ENCODE measurements around the gene SHISAL1.

The SHISAL1 gene

DNA sequence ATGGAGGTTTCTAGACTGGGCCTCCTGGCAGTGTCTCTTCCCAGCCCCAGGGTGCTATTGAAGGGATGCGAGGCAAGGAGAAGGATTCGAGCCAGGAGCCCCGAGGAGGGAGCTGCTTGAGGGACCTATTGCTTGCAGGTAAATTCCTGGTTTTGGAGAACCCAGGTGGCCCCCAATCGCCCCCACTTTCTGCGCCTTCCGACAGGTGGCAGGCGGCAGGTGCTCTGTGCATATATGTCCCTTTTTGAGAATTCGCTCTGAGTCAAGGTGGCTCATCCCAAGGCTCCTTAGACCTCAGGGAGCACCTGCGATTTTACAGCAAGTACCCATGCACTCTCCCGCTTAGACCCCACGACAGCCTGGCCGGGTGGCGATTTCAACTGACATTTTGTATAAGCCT is 40.3 kb upstream of the SHISAL1 start:
- Histone ChIP-seq H3K27me3 (replicated peaks; ENCODE audit: control insufficient read depth, insufficient read depth, low read length) (peaks cover 2% of the 10 kb centered on the region), H3K36me3 (ENCODE audit: control insufficient read depth, insufficient read depth, low read length) (no peaks in the 10 kb centered on the region), H3K4me3 (replicated peaks; ENCODE audit: low read depth, low read length) (no peak overlapping the region)
- DNase-seq (ENCODE audit: extremely low read depth, insufficient read length), result no peak
- TF ChIP-seq, protein P1, sequence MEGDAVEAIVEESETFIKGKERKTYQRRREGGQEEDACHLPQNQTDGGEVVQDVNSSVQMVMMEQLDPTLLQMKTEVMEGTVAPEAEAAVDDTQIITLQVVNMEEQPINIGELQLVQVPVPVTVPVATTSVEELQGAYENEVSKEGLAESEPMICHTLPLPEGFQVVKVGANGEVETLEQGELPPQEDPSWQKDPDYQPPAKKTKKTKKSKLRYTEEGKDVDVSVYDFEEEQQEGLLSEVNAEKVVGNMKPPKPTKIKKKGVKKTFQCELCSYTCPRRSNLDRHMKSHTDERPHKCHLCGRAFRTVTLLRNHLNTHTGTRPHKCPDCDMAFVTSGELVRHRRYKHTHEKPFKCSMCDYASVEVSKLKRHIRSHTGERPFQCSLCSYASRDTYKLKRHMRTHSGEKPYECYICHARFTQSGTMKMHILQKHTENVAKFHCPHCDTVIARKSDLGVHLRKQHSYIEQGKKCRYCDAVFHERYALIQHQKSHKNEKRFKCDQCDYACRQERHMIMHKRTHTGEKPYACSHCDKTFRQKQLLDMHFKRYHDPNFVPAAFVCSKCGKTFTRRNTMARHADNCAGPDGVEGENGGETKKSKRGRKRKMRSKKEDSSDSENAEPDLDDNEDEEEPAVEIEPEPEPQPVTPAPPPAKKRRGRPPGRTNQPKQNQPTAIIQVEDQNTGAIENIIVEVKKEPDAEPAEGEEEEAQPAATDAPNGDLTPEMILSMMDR (IDR thresholded peaks at IDR 0.05; ENCODE audit: insufficient read depth, low read length, poor library complexity, severe bottlenecking), result no peak

GRCh38 chr22:44352378-44353035 is 39.8 kb upstream of the SHISAL1 start:
- no peaks in the 10 kb centered on the region for H3K36me3 ChIP-seq (ENCODE audit: control insufficient read depth, insufficient read depth, low read length)
- DNase-seq (ENCODE audit: extremely low read depth, insufficient read length), result no peak
- no peak overlapping the region for H3K4me3 ChIP-seq (replicated peaks; ENCODE audit: low read depth, low read length)
- H3K27me3 ChIP-seq (replicated peaks; ENCODE audit: control insufficient read depth, insufficient read depth, low read length), result peaks cover 2% of the 10 kb centered on the region
- TF ChIP-seq, protein P1 (IDR thresholded peaks at IDR 0.05; ENCODE audit: insufficient read depth, low read length, poor library complexity, severe bottlenecking), result no peak

GRCh38 chr22:44351685-44352377 is 39.1 kb upstream of the SHISAL1 start:
- Histone ChIP-seq H3K36me3 (ENCODE audit: control insufficient read depth, insufficient read depth, low read length) (no peaks in the 10 kb centered on the region), H3K4me3 (replicated peaks; ENCODE audit: low read depth, low read length) (no peak overlapping the region)
- DNase-seq (ENCODE audit: extremely low read depth, insufficient read length), result no peak

DNA sequence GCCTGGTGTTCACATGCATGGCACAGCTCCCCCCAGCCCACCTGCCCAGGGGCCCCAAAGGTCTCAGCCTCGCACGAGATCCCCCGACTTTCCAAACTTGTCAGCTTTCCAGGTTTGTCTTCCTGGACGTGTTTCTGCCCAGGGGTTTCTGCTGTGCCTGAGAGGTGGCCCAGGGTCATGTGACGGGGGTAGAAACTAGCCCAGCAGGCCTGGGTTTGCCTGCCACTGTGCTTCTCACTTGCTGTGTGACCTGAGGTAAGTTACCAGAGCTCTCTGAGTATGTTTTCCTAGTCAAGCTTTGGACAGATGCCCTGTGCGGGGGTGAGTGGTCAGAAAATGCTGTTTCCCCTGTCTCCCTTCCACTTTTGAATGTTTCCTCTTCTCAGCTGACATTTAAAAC is 38.3 kb upstream of the SHISAL1 start:
- TF ChIP-seq, protein P1 (IDR thresholded peaks at IDR 0.05; ENCODE audit: insufficient read depth, low read length, poor library complexity, severe bottlenecking), result no peak
- H3K27me3 ChIP-seq (replicated peaks; ENCODE audit: control insufficient read depth, insufficient read depth, low read length), result peaks cover 2% of the 10 kb centered on the region
- no peak overlapping the region for H3K4me3 ChIP-seq (replicated peaks; ENCODE audit: low read depth, low read length)
- DNase-seq (ENCODE audit: extremely low read depth, insufficient read length), result no peak
- no peaks in the 10 kb centered on the region for H3K36me3 ChIP-seq (ENCODE audit: control insufficient read depth, insufficient read depth, low read length)

More at GRCh38 chr22:44351685-44352377, 39.1 kb upstream of the SHISAL1 start:
- H3K27me3 ChIP-seq (replicated peaks; ENCODE audit: control insufficient read depth, insufficient read depth, low read length), result peaks cover 2% of the 10 kb centered on the region
- TF ChIP-seq, protein P1 (IDR thresholded peaks at IDR 0.05; ENCODE audit: insufficient read depth, low read length, poor library complexity, severe bottlenecking), result no peak

DNA sequence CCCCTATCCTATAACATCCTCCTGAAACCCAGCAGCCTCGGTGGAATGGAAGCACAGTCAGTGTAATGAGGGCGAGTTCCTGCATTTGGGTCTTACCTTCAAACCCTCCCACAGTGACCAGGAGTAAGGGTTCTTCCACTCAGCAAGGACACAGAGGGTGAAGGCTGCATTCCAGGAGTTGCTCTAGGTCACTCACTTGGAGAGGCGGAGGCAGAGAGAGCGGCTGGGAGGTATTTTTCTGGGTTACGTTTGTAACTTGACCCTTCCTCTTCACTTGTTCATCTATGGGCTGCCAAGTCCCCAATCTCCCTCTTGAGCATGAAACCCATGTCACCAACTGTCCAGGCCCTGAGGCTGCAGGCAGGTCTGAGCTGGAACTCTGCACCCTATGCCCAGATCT is 36.8 kb upstream of the SHISAL1 start:
- TF ChIP-seq, protein P1 (IDR thresholded peaks at IDR 0.05; ENCODE audit: insufficient read depth, low read length, poor library complexity, severe bottlenecking), result no peak
- no peak overlapping the region for H3K4me3 ChIP-seq (replicated peaks; ENCODE audit: low read depth, low read length)
- no peaks in the 10 kb centered on the region for H3K36me3 ChIP-seq (ENCODE audit: control insufficient read depth, insufficient read depth, low read length)
- no peak for DNase-seq (ENCODE audit: extremely low read depth, insufficient read length)
- H3K27me3 ChIP-seq (replicated peaks; ENCODE audit: control insufficient read depth, insufficient read depth, low read length), result no peaks in the 10 kb centered on the region; the same call in none of the 2 replicates
